Ramos (cell line): ENCODE results near the gene DENND1A.
"Not testable (repeated sequence)": the region's sequence is repeated elsewhere in the genome, so short reads cannot be mapped to it uniquely, and the experiment has no call there.

Source experiments
- in situ Hi-C: fragments of 300-500 bp; cut with MboI; formaldehyde crosslinking; loops from one replicate; pipeline ENCODE4 v1.14.3; 2022; ENCODE audit warnings: low sequenced_read_pairs; ENCODE audit not compliant: unreplicated experiment

DENND1A gene

GRCh38 chr9:123952641-123953495, 22.9 kb upstream of the DENND1A start:
- in situ Hi-C loops, result no loop called here

DNA sequence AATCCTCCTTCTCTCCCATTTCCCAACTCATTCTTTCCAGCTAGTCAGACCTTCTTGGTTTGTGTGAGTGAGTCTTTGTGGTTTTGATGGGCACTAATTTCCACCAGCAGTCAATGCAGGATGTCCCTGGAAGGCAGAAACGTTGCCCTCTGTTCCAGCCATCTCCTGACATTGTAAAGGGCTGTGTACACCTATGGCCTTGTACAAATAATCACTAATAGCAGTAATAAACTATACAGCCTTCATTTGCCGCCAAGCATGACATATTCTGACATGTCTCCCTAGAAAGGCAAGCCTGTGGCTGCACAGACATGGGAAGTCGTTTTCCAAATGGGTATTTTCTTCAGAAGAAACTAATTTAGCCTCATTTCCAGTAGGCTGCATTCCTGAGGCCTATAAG, 18.4 kb upstream of the DENND1A start:
- in situ Hi-C loops, result no loop called here

DNA sequence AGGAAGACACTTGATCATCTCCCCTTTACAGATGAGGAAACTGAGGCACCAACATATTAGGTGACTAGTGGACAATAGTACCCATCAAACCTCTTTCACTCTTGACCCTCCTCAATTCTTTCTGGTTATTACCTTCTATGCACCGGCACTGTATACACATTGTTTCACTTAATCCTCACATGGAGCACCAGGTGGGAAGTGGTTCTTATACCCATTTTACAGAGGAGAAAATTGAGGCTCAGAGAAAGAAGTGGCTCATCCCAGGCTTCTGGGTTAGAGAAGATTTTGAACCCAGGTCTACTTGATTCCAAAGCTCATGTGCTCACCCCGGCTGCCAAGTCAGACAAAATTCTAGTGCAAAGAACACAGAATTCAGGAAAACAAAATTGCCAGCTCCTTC, 17.4 kb upstream of the DENND1A start:
- in situ Hi-C loops, result no loop called here

DNA sequence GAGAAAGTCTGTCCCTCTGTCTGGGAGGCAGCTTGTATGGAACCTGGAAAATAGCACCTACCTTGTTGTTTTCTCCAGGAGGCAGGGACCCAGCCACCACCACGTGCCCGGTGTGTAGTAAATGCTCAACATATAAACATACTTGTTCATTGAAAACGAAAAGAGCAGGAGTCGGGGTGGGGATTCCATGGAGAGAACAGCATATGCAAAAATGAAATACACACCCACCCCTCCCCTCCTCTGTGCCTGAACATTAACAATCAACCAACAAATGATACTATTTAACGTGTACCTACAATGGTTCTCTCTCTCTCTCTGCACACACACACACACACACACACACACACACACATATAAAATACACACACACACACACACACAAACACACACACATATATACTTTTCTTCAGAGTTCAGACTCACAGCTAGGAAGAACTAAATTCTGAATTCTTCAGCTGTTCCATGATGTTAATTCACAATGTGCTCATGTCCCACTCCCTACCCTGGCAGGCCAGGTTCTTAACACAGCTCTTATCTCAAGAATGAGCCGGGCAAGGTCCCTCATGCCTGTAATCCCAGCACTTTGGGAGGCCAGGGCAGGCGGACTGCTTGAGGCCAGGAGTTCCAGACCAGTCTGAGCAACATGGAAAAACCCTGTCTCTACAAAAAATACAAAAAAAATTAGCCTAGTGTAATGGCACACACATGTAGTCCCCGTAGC, 16.3 kb upstream of the DENND1A start:
- in situ Hi-C loops, result no loop called here

DNA sequence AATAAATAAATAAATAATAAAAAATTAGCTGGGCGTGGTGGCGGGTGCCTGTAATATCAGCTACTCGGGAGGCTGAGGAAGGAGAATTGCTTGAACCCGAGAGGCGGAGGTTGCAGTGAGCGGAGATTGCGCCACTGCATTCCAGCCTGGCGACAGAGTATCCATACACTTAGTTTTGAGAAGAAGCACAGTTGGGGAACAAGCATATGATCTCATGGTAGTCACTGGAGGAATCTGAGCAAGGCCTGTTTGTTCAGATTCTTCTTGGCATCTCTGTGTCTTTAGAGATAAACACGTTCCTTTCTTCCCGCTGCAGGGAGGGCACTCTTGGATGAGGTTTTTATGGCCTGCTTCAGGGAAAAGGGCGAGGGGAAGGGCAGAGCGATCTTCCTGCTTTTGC, 15.6 kb upstream of the DENND1A start:
- in situ Hi-C loops, result no loop called here

DNA sequence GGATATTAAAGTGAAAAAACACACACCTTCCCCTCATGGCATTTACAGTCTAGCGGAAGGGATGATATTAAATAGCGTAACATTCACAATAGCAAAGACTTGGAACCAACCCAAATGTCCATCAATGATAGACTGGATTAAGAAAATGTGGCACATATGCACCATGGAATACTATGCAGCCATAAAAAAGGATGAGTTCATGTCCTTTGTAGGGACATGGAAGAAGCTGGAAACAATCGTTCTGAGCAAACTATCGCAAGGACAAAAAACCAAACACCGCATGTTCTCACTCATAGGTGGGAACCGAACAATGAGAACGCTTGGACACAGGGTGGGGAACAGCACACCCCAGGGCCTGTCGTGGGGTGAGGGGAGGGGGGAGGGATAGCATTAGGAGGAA, 14.5 kb upstream of the DENND1A start:
- in situ Hi-C loops, result not testable (repeated sequence)

- in situ Hi-C loops, result no loop called here
Observed at GRCh38 chr9:123943671-123944070, 13.7 kb upstream of the DENND1A start.

DNA sequence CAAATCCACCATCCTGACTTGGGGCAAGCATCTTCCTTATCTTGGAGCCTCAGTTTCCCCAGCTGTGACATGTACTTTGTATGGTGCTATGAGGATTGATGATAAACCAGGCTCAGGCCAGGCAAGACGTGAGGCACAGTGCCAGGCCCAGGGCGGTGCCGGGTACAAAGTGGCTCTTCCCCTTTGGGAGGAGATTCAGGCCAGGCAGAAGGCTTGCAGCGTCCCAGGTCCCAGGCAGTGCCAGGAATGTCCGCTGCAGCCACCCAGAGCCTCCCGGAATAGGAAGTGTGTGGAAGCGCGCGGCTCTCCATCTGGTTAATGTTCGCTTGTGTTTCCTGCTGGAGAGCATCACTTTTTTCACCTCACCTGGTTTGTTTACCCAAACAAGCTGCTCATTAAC, 12.6 kb upstream of the DENND1A start:
- in situ Hi-C loops, result no loop called here

DNA sequence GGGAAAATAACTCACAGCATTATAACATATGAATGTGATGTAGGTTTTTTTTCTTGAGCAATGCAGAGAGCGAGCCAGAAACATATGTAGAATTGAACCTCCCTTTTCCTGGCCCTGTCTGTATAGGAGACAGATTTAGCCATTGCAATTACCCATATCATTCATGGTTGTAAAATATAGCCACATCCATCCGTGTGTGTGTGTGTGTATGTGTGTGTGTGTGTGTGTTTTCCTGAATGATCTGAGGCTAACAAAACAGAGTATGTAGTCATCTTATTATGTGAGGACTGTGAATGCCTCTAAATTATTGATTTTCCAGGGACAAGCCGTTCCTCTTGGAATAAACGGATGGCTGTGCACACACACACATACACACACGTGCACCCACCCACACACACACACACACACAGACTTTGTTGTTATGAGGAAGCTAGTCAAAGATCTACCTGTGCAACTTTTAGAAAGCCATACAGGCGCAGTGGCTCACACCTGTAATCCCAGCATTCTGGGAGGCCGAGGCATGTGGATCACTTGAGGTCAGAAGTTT, 11.7 kb upstream of the DENND1A start:
- in situ Hi-C loops, result no loop called here

DNA sequence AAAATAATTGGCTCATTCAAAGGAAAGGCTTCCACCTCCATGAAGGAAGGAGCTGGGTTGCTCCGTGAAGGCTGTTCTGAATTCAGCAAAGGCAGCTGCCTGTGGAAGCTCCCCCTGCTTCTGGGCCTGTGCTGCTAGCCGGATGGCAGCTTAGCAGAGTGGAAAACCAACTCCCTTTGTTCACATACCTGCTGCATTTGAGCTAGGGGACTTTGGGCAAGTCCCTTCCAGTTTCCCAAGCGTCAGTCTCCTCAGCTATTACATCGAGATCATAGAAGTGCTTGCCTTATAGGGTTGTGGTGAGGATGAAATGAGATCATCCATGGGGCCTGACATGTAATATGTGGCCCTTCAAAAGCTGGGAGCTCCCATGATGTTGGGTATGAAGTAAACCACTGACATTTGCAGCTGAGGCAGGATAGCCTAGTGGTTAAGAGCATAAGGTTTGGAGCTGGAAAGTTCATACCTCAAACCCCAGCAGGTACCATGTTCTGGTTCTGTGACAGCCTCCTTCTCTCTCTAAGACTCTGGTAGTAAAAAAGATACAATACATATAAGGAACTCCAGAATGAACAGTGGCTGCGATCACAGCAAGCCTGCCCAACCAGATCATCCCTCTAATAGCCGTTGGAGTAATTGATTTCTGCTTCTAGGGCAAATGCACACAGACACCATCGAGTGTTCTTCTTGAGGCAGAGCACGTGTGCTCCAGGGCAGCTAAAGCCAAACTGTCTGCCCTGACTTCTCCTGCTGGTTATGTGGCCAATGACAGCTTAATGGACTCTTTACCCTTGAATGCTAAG, 11.0 kb upstream of the DENND1A start:
- in situ Hi-C loops, result no loop called here

DNA sequence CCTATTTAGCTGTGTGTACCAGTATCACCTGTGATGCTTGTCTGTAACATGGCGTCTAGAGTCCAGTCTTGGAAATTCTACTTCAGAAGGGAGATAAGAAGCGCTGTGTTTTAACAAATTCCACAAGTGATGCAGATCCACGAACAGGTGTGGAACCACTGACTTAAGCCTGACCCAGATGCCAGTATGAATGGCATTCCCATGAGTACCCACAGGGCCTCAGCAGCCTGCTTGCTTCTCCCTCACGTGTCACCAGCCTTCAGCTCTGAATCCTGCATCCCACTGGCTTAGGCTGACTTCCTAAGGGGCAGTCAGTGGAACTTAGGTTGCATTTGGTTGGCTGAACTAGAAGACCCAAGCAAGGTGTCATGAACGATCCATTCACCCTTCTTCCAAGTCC, 8.5 kb upstream of the DENND1A start:
- in situ Hi-C loops, result no loop called here

DNA sequence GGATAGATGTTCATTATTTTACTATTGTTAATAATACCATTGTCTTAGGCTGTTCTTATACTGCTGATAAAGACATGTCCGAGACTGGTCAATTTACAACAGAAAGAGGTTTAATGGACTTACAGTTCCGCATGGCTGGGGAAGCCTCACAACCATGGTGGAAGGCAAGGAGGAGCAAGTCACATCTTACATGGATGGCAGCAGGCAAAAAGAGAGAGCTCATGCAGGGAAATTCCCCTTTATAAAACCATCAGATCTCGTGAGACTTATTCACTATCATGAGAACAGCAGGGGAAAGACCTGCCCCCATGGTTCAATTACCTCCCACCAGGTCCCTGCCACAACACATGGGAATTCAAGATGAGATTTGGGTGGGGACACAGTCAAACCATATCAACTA, 6.6 kb upstream of the DENND1A start:
- in situ Hi-C loops, result not testable (repeated sequence)

DNA sequence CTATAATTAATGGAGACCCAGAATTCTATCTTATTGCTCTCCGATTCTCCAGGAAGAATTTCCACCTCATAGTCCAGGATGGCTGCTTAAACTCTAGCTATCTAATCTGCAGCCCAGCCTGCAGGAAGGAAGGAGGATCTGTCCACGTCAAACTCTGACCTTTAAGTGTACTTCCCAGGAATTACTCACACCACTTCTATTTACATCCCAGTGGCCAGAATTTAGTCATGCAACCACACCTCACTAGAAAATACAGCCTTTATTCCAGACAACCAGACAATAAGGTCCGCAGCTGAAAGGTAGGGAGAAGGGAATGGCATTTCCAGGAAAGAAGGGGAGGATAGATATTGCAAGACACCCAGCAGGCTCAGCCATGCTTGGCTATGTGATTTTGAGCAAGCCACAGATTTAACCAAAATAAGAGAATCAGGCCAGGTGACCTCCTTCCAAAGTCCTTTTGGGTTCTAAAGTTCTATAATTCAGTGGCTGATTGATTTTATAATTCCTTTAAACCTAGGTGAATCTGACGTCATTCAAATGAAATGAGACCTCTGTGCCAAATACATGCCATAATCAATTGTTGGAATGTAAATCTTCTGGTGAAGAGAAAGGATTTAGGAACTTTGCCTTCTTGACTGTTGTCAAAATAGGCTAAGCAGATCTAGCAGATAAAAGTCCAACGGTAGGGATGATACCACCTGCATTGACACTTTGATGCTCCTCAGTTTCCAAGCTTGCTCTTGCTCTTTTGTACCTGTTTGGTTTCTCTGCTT, 3.7 kb upstream of the DENND1A start:
- in situ Hi-C loops, result no loop called here

DNA sequence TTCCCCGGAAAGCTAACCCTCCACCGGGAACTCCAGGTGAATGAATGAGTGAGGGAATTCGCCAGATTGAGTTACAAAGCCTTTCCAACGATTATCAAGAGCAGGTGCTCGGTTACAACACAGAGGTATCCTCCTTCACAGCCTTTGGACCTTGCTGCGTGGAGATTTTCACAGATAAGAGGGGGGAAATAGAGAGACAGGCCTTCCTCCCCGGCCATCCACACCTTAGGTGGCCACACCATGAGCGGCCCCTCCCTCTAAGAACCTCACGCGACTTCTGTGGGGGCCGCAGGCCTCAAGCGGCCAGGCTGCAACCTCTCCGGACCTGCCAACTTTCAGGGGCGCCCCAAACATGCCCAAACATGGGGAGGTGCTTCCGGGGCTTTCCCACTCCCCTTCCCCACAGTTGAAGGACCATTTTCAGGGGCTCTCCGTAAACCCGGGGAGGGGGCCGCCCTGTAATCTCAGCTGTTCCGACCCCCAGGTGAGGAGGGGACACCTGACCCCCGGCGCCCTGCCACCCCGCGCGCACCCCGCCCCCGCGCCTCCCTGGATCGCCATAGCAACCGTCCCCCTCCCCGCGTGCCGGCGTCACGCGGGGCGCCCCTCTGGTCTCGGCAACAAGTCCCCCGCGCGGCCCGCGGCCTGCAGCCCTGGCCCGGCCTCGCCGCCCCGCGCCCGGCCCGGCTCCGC, 603 bp downstream of the DENND1A start:
- in situ Hi-C loops, result no loop called here

- in situ Hi-C loops, result no loop called here
Observed at GRCh38 chr9:123928533-123929176, 1.3 kb downstream of the DENND1A start.

DNA sequence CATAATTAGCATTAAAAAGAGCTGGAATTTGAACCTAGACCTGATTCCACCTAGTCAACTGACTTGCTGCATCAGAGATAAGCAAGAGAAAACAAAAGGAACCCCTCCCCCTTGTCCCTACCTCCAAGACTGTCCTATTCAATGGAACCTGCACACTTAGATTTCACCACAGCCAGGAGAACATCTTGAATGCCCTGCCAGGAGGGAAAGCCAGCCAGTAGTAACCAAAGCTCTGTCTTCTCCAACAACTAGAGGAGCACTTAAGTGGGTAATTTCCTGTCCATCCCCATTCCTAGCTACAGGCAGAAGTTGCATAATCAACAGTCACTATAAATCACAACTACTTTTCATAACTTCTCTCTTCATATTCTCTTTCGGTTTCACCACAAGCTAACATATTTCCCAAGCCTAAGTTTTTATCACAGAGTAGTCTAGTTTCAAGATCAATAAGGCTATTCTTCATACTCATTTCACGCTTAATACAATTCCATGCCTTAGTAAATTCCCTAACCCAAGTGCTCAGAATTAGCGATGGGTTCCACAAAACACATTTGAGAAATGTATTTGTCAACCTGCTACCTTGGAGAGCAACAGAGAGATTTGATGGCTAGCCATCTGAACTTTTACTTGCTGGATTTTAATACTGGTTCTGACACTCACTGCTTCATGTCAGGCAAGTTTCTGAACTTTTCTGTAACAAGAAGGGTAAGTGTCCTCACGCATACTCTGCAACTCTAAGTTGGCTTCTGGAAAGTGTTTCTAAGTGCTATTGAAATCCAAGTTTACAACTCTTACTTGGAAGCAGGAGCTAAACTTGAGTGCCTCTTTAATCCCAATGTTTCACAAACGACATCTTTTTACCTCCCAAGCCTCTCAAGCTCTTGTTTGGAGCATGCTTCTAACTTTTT, 2.0 kb downstream of the DENND1A start:
- in situ Hi-C loops, result no loop called here

GRCh38 chr9:123926941-123927340, 3.0 kb downstream of the DENND1A start:
- in situ Hi-C loops, result no loop called here

DNA sequence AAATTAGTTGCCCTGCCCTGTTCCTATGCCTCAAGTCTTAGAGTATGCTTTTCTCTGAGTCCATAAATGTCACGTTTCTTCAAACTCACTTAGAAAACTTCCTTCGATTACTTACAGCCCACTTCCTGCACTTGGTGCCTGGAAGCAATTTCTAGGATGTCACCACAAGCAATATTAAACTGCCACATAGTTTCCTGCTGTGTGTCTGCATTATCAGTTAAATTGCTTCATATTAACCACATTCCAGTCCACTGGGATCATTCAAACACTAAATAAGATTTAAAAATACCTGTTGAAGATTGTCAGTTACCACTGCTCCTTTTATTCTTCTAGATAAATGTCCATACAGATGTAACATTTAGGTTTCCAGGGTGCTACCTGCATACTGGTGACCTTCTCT, 4.1 kb downstream of the DENND1A start:
- in situ Hi-C loops, result no loop called here
